Pons (tissue), 1 donor: ENCODE results near the gene NID1.
A peak's percentile ranks its signal among the peaks of the same experiment; 100 is the strongest.
"Not testable (repeated sequence)": the region's sequence is repeated elsewhere in the genome, so short reads cannot be mapped to it uniquely, and the experiment has no call there.

ENCODE experiments used
- DNase-seq: peaks from one replicate; pipeline ENCODE4 v3.0.0-alpha.2; 2016; ENCODE audit warnings: low spot score

The NID1 gene

GRCh38 chr1:235933017-235933765 lies 131.7 kb downstream of the NID1 start:
- DNase-seq, result peak; percentile 54

GRCh38 chr1:235932090-235932510 lies 132.8 kb downstream of the NID1 start:
- DNase-seq, result no peak

GRCh38 chr1:235931171-235931738 lies 133.6 kb downstream of the NID1 start:
- no peak for DNase-seq

GRCh38 chr1:235930543-235930942 lies 134.3 kb downstream of the NID1 start:
- DNase-seq, result no peak

- DNase-seq, result no peak
These were observed 135.7 kb downstream of the NID1 start for GRCh38 chr1:235929216-235929615.

- no peak for DNase-seq
These were observed 136.7 kb downstream of the NID1 start for GRCh38 chr1:235928197-235928596.

- not testable (repeated sequence) for DNase-seq
These were observed 137.3 kb downstream of the NID1 start for GRCh38 chr1:235927551-235927950.
